Measurements from ENCODE around the gene REEP3.

REEP3 gene

DNA sequence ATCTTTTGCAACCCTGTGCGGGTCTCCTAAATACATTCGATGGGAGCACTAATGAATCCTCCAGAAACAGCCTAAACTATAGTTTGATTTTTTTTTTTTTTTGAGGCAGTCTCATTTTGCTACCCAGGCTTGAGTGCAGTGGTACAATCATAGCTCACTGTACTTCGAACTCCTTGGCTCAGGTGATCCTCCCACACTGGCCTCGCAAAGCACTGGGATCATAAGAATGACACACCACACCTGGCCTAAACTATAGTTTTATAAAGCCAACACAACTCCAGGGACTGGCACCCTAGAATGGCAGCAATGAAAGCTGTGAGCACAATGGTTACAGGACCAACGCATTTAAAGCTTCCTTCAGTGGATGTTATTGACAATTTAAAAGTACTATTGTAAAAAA lies 41.0 kb upstream of the REEP3 start:
- no peak overlapping the region for H3K27ac ChIP-seq (ENCODE audit: extremely low read depth, low read depth, low read length)
- H3K4me3 ChIP-seq (ENCODE audit: low read depth, low read length), result no peak overlapping the region
- H3K4me1 ChIP-seq (ENCODE audit: control insufficient read depth, insufficient read depth, low read length), result peaks cover 4% of the 10 kb centered on the region
- H3K36me3 ChIP-seq (ENCODE audit: control insufficient read depth in 2 of 2, insufficient read depth in 1 of 2, low read length in 2 of 2), result no peaks in the 10 kb centered on the region
- TF ChIP-seq EGR2 (tag by site-specific recombination; IDR thresholded peaks at IDR 0.05; ENCODE audit: low read depth), result 0 out of 2 replicates have a peak, but pooled peaks have one; percentile 7
- TF ChIP-seq ZBTB1 (tag by site-specific recombination; IDR thresholded peaks at IDR 0.05), result no peak
- ChIA-PET POLR2A (no interaction called here), CTCF (no interaction called here)
- no peaks in the 10 kb centered on the region for H3K9me3 ChIP-seq (ENCODE audit: control insufficient read depth, insufficient read depth, low read depth, low read length)

GRCh38 chr10:63481815-63482421 lies 39.3 kb upstream of the REEP3 start:
- CTCF ChIA-PET, result interaction anchor here (0.7 kb wide), 2 partner anchors 233 to 273 kb away, joined by 3 read pairs; no protein-coding TSS in a partner anchor

DNA sequence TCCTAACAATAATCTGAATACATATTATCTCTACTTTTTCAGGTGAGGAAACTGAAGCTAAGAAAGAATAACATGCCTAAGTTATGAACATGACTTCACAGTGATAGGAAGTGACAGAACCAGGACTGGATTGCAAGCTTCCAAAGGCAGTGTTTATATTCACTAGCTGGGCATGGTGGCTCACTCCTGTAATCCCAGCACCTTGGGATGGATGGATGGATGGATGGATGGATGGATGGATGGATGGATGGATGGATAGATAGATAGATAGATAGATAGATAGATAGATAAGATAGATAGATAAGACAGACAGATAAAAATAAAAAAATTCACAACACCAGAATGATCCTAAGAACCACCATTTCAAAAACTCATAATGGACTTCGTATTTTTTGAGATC lies 37.2 kb upstream of the REEP3 start:
- CTCF ChIA-PET, result interaction anchor here (0.5 kb wide), 1 partner anchor 143 kb away, joined by 3 read pairs; no protein-coding TSS in a partner anchor
- no peak overlapping the region for H3K4me3 ChIP-seq (ENCODE audit: low read depth, low read length)
- H3K36me3 ChIP-seq (ENCODE audit: control insufficient read depth in 2 of 2, insufficient read depth in 1 of 2, low read length in 2 of 2), result no peaks in the 10 kb centered on the region
- TF ChIP-seq ZNF366 (tag by site-specific recombination; conservative IDR thresholded peaks at IDR 0.05), result peak; percentile 76
- no peak for TF ChIP-seq SP3 (tag by site-specific recombination; IDR thresholded peaks at IDR 0.05)
- POLR2A ChIA-PET, result no interaction called here
- H3K9me3 ChIP-seq (ENCODE audit: control insufficient read depth, insufficient read depth, low read depth, low read length), result no peaks in the 10 kb centered on the region
- H3K27ac ChIP-seq (ENCODE audit: extremely low read depth, low read depth, low read length), result no peak overlapping the region
- peaks cover 4% of the 10 kb centered on the region for H3K4me1 ChIP-seq (ENCODE audit: control insufficient read depth, insufficient read depth, low read length)

More at GRCh38 chr10:63481815-63482421, 39.3 kb upstream of the REEP3 start:
- POLR2A ChIA-PET, result no interaction called here
- peaks cover 4% of the 10 kb centered on the region for H3K4me1 ChIP-seq (ENCODE audit: control insufficient read depth, insufficient read depth, low read length)
- no peaks in the 10 kb centered on the region for H3K9me3 ChIP-seq (ENCODE audit: control insufficient read depth, insufficient read depth, low read depth, low read length)
- no peak overlapping the region for H3K4me3 ChIP-seq (ENCODE audit: low read depth, low read length)
- H3K36me3 ChIP-seq (ENCODE audit: control insufficient read depth in 2 of 2, insufficient read depth in 1 of 2, low read length in 2 of 2), result no peaks in the 10 kb centered on the region
- TF ChIP-seq ZNF670 (tag by site-specific recombination; IDR thresholded peaks at IDR 0.05; ENCODE audit: low read depth) (no peak), ZFP69B (tag by site-specific recombination; IDR thresholded peaks at IDR 0.05) (no peak), ZNF23 (tag by site-specific recombination; IDR thresholded peaks at IDR 0.05; ENCODE audit: borderline replicate concordance) (no peak), YY1 (tag by site-specific recombination; IDR thresholded peaks at IDR 0.05) (no peak), ZNF266 (tag by site-specific recombination; IDR thresholded peaks at IDR 0.05; ENCODE audit: low read depth) (no peak), SP2 (tag by site-specific recombination; IDR thresholded peaks at IDR 0.05) (no peak), ZNF830 (tag by site-specific recombination; IDR thresholded peaks at IDR 0.05; ENCODE audit: low read depth) (no peak), WT1 (tag by site-specific recombination; IDR thresholded peaks at IDR 0.05) (no peak), ZNF76 (tag by site-specific recombination; IDR thresholded peaks at IDR 0.05; ENCODE audit: borderline replicate concordance, low read depth) (no peak), ZNF16 (tag by site-specific recombination; IDR thresholded peaks at IDR 0.05; ENCODE audit: low read depth) (no peak), EGR2 (tag by site-specific recombination; IDR thresholded peaks at IDR 0.05; ENCODE audit: low read depth) (no peak)
- H3K27ac ChIP-seq (ENCODE audit: extremely low read depth, low read depth, low read length), result no peak overlapping the region

- no peak overlapping the region for H3K27ac ChIP-seq (ENCODE audit: extremely low read depth, low read depth, low read length)
- POLR2A ChIA-PET, result no interaction called here
- no peaks in the 10 kb centered on the region for H3K9me3 ChIP-seq (ENCODE audit: control insufficient read depth, insufficient read depth, low read depth, low read length)
- no peak for TF ChIP-seq MZF1 (tag by site-specific recombination; IDR thresholded peaks at IDR 0.05; ENCODE audit: borderline replicate concordance)
- TF ChIP-seq TSHZ1 (tag by site-specific recombination; IDR thresholded peaks at IDR 0.05; ENCODE audit: borderline replicate concordance), result no peak
- no peak for TF ChIP-seq ZSCAN4 (tag by site-specific recombination; IDR thresholded peaks at IDR 0.05)
- TF ChIP-seq ZNF776 (tag by site-specific recombination; IDR thresholded peaks at IDR 0.05; ENCODE audit: borderline replicate concordance), result no peak
- no peak for TF ChIP-seq ZNF626 (tag by site-specific recombination; IDR thresholded peaks at IDR 0.05)
- no peak overlapping the region for H3K4me3 ChIP-seq (ENCODE audit: low read depth, low read length)
- CTCF ChIA-PET, result interaction anchor here (0.6 kb wide), 1 partner anchor 894 kb away, joined by 3 read pairs; no protein-coding TSS in a partner anchor
- no peaks in the 10 kb centered on the region for H3K36me3 ChIP-seq (ENCODE audit: control insufficient read depth in 2 of 2, insufficient read depth in 1 of 2, low read length in 2 of 2)
- H3K4me1 ChIP-seq (ENCODE audit: control insufficient read depth, insufficient read depth, low read length), result peaks cover 11% of the 10 kb centered on the region
Observed at GRCh38 chr10:63487990-63488389, 33.2 kb upstream of the REEP3 start.
